Panc1 (cell line): ENCODE results near the gene ACACB. TPM values are rescaled to one million over a fixed set of nuclear protein-coding genes. Genes with fewer than 3 reads are reported as not detected.

Source experiments
- ATAC-seq: fragments of 200-7000 bp; cut with Tn5 transposase; 2 replicates; pipeline ENCODE4 v1.9.1; 2020; ENCODE audit warnings: mild to moderate bottlenecking, moderate library complexity
- BruUV-seq: library from RNA; stranded (reverse); fragments of 400-500 nt; replicated peaks from 2 replicates; lab custom pipeline; 2021; lab: Mats Ljungman, UMichigan
- CTCF ChIA-PET: fragments of 300-600 bp; sonication (Branson Sonifier 250); formaldehyde crosslinking; loops from one replicate; lab custom pipeline; 2022; ENCODE audit warnings: antibody characterized with exemption; lab: Charles Lee
- POLR2A ChIA-PET: fragments of 300-600 bp; sonication (Branson Sonifier 250); formaldehyde crosslinking; loops from one replicate; lab custom pipeline; 2022; ENCODE audit warnings: antibody characterized with exemption; lab: Charles Lee
- DNase-seq: peaks from one replicate; pipeline ENCODE4 v3.0.0-alpha.2; 2010; ENCODE audit warnings: low read depth, low spot score
- H3K27ac ChIP-seq: 2 replicates; pipeline ENCODE4 v1.5.1; 2011; ENCODE audit warnings: mild to moderate bottlenecking, low read length, inconsistent platforms
- H3K27me3 ChIP-seq: fragments of 200-500 bp; sonication (Bioruptor generic); 2 replicates; pipeline ENCODE4 v1.6.0; 2014; ENCODE audit warnings: low read length, inconsistent platforms; ENCODE audit not compliant: control insufficient read depth, insufficient read depth
- H3K36me3 ChIP-seq: fragments of 200-500 bp; sonication (Bioruptor generic); 2 replicates; pipeline ENCODE4 v1.5.1; 2014; ENCODE audit warnings: inconsistent platforms, mild to moderate bottlenecking, low read length, moderate library complexity; ENCODE audit not compliant: control insufficient read depth, insufficient read depth
- H3K4me1 ChIP-seq: 2 replicates; pipeline ENCODE4 v1.5.1; 2011; ENCODE audit warnings: inconsistent platforms, mild to moderate bottlenecking, low read length, moderate library complexity; ENCODE audit not compliant: control insufficient read depth, insufficient read depth
- H3K4me3 ChIP-seq, 2 experiments: 2 replicates each; pipeline ENCODE4 v1.5.1; 2011 to 2012; ENCODE audit warnings: low read depth in 2 of 2, low read length in 2 of 2, mild to moderate bottlenecking in 2 of 2, inconsistent platforms in 1 of 2, moderate library complexity in 1 of 2
- H3K9me3 ChIP-seq: fragments of 200-500 bp; sonication (Bioruptor generic); 2 replicates; pipeline ENCODE4 v1.5.1; 2014; ENCODE audit warnings: low read depth, mild to moderate bottlenecking, inconsistent platforms, low read length, moderate library complexity; ENCODE audit not compliant: control insufficient read depth, insufficient read depth
- POLR2AphosphoS5 ChIP-seq: IDR thresholded peaks from 2 replicates; pipeline ENCODE4 v1.6.1; 2012; ENCODE audit warnings: mild to moderate bottlenecking, low read depth, low read length, moderate library complexity
- SIN3A ChIP-seq: IDR thresholded peaks from 2 replicates; pipeline ENCODE4 v1.6.1; 2012; ENCODE audit warnings: low read depth, mild to moderate bottlenecking, low read length, moderate library complexity, borderline replicate concordance; ENCODE audit not compliant: insufficient read depth
- TCF7L2 ChIP-seq: IDR thresholded peaks from 2 replicates; pipeline ENCODE4 v1.6.1; 2011; ENCODE audit warnings: mild to moderate bottlenecking, low read depth, low read length, inconsistent platforms
- in situ Hi-C: cut with HindIII; loops from 2 replicates; pipeline ENCODE4 v1.10.0; 2016; ENCODE audit warnings: low sequenced_read_pairs, low pct_unique_long_range_greater_than_20kb
- intact Hi-C: fragments of 100-400 bp; cut with micrococcal nuclease; formaldehyde crosslinking; loops from one replicate; pipeline ENCODE4 v1.10.0; 2022; ENCODE audit not compliant: unreplicated experiment
- total RNA-seq: library from RNA; stranded (reverse); gene quantifications from one replicate; pipeline ENCODE4 v1.2.1, GENCODE V29; 2021; ENCODE audit not compliant: unreplicated experiment
- TF ChIP-seq, protein P1 (sequence below): fragments of 450-650 bp; IDR thresholded peaks from 2 replicates; pipeline ENCODE4 v1.5.1; 2017; ENCODE audit warnings: mild to moderate bottlenecking
- TF ChIP-seq, protein P2 (sequence below), 2 experiments: IDR thresholded peaks; 2 replicates each; pipeline ENCODE4 v1.6.1; 2011 to 2012; ENCODE audit warnings: low read depth in 2 of 2, control low read depth in 1 of 2, low read length in 1 of 2, mild to moderate bottlenecking in 1 of 2, moderate library complexity in 1 of 2; ENCODE audit not compliant: insufficient read depth in 1 of 2

ACACB gene
- total RNA-seq, 1 experiment from 2014 or later = 12.3 TPM

DNA sequence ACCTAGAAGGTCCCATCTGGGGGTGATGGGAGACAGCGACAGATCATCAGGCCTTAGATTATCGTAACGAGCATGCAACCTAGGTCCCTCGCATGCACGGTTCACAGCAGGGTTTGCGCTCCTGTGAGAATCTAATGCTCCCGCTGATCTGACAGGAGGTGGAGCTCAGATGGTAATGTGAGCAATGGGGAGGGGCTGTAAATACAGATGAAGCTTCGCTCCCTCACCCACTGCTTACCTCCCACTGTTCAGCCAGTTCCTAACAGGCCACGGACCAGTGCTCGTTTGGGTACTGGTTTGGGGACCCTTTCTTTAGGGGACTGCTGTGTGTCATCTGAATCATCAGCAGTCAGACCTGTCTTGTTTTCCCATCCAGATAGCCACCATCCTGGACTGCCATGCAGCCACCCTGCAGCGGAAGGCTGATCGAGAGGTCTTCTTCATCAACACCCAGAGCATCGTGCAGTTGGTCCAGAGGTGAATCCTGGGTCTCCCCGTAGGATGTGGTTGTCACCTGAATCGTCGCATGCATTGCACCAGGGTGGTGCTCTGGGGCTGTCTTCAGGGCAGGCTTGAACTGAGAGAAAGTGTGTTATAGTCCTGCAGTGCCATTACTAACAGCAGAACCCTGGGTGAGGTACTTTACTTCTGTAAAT is 96.2 kb downstream of the ACACB start:
- TF ChIP-seq, protein P1, sequence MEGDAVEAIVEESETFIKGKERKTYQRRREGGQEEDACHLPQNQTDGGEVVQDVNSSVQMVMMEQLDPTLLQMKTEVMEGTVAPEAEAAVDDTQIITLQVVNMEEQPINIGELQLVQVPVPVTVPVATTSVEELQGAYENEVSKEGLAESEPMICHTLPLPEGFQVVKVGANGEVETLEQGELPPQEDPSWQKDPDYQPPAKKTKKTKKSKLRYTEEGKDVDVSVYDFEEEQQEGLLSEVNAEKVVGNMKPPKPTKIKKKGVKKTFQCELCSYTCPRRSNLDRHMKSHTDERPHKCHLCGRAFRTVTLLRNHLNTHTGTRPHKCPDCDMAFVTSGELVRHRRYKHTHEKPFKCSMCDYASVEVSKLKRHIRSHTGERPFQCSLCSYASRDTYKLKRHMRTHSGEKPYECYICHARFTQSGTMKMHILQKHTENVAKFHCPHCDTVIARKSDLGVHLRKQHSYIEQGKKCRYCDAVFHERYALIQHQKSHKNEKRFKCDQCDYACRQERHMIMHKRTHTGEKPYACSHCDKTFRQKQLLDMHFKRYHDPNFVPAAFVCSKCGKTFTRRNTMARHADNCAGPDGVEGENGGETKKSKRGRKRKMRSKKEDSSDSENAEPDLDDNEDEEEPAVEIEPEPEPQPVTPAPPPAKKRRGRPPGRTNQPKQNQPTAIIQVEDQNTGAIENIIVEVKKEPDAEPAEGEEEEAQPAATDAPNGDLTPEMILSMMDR = no peak
- TF ChIP-seq SIN3A = no peak
- intact Hi-C loops (no loop called here), in situ Hi-C loops (no loop called here)
- BruUV-seq = no TSS peak
- H3K4me1 ChIP-seq = no peaks in the 10 kb centered on the region
- H3K27me3 ChIP-seq = no peaks in the 10 kb centered on the region
- no peak overlapping the region for H3K4me3 ChIP-seq
- H3K9me3 ChIP-seq = no peaks in the 10 kb centered on the region
- CTCF ChIA-PET = no interaction called here
- H3K36me3 ChIP-seq = no peaks in the 10 kb centered on the region
- no peak for DNase-seq
- no peak overlapping the region for H3K27ac ChIP-seq
- ATAC-seq = no peak
- POLR2A ChIA-PET = no interaction called here

DNA sequence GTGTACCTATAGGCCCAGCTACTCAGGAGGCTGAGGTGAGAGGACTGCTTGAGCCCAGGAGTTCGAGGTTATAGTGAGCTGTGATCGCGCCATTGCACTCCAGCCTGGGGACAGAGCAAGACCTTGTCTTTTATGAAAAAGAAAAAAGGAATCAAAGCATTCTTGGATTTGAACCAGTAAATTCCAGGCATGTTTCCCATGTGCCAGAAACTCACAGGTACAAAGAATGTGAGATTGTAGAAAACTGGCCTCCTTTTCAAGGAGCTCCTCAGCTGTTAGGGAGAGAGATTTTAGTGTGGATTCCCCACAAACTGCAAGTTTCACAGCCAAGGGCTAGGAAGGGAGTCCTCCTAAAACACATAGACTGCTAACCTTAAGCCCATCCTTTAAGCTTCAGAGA is 97.7 kb downstream of the ACACB start:
- H3K4me3 ChIP-seq = no peak overlapping the region
- TF ChIP-seq SIN3A (no peak), TCF7L2 (no peak), POLR2AphosphoS5 (no peak)
- TF ChIP-seq, protein P1 = no peak
- TF ChIP-seq, protein P2, sequence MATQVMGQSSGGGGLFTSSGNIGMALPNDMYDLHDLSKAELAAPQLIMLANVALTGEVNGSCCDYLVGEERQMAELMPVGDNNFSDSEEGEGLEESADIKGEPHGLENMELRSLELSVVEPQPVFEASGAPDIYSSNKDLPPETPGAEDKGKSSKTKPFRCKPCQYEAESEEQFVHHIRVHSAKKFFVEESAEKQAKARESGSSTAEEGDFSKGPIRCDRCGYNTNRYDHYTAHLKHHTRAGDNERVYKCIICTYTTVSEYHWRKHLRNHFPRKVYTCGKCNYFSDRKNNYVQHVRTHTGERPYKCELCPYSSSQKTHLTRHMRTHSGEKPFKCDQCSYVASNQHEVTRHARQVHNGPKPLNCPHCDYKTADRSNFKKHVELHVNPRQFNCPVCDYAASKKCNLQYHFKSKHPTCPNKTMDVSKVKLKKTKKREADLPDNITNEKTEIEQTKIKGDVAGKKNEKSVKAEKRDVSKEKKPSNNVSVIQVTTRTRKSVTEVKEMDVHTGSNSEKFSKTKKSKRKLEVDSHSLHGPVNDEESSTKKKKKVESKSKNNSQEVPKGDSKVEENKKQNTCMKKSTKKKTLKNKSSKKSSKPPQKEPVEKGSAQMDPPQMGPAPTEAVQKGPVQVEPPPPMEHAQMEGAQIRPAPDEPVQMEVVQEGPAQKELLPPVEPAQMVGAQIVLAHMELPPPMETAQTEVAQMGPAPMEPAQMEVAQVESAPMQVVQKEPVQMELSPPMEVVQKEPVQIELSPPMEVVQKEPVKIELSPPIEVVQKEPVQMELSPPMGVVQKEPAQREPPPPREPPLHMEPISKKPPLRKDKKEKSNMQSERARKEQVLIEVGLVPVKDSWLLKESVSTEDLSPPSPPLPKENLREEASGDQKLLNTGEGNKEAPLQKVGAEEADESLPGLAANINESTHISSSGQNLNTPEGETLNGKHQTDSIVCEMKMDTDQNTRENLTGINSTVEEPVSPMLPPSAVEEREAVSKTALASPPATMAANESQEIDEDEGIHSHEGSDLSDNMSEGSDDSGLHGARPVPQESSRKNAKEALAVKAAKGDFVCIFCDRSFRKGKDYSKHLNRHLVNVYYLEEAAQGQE (IDR thresholded peaks at IDR 0.05; ENCODE audit: insufficient read depth in 1 of 2, low read depth in 2 of 2, low read length in 1 of 2) = no peak
- no peak overlapping the region for H3K27ac ChIP-seq
- no peaks in the 10 kb centered on the region for H3K9me3 ChIP-seq
- in situ Hi-C loops (no loop called here), intact Hi-C loops (no loop called here)
- DNase-seq = no peak
- CTCF ChIA-PET = no interaction called here
- H3K36me3 ChIP-seq = no peaks in the 10 kb centered on the region
- H3K4me1 ChIP-seq = no peaks in the 10 kb centered on the region
- ATAC-seq = no peak
- POLR2A ChIA-PET = no interaction called here
- no TSS peak for BruUV-seq
- no peaks in the 10 kb centered on the region for H3K27me3 ChIP-seq
